ENCODE data around the gene CS.

DNA sequence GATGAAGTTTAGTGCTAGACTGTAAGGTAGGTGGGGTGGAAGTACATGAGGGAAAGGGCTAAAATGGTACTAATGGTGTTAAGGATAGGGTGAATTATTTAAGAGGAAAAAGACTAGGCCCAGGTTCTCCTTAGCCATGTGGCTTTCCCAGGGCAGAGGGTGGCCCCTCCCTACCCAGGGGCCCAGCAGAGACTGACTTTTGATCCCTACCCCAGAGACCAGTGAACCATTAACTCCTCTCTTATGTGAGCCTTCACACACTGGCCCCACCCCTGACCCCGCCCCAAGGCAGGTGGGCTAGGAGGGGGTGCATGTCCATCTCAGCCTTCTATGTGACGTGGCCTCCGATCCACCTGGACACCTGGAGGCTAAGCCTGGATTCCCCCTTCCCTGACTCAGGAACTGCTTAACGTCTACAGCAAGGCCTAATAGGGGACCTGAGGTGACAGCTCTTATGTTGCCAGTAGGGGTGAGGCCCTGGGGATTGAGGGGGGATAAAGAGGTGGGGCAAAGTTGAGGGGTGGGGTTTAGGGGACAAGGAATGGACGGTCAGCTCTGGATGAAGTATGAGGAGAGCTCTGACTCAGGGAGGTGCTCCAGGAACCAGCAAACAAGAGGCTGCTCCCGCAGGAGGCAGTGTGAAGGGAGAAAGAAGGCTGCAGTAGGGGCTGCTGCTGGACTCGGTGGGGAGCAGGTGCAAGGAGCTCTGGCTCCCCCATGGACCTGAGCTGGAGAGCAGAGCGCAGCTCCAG, 69.5 kb downstream of the CS start:
- TF ChIP-seq, protein P1, sequence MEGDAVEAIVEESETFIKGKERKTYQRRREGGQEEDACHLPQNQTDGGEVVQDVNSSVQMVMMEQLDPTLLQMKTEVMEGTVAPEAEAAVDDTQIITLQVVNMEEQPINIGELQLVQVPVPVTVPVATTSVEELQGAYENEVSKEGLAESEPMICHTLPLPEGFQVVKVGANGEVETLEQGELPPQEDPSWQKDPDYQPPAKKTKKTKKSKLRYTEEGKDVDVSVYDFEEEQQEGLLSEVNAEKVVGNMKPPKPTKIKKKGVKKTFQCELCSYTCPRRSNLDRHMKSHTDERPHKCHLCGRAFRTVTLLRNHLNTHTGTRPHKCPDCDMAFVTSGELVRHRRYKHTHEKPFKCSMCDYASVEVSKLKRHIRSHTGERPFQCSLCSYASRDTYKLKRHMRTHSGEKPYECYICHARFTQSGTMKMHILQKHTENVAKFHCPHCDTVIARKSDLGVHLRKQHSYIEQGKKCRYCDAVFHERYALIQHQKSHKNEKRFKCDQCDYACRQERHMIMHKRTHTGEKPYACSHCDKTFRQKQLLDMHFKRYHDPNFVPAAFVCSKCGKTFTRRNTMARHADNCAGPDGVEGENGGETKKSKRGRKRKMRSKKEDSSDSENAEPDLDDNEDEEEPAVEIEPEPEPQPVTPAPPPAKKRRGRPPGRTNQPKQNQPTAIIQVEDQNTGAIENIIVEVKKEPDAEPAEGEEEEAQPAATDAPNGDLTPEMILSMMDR (IDR thresholded peaks at IDR 0.05) = no peak
- TF ChIP-seq POLR2A (IDR thresholded peaks at IDR 0.05) (no peak), POLR2AphosphoS5 (IDR thresholded peaks at IDR 0.05) (no peak), EP300 (IDR thresholded peaks at IDR 0.05) (no peak)
